ENCODE measurements around the gene PRDM16. TPM values are rescaled to one million over a fixed set of nuclear protein-coding genes. Genes with fewer than 3 reads are reported as not detected.
A peak's percentile ranks its signal among the peaks of the same experiment; 100 is the strongest.

Gene PRDM16
- total and polyA plus RNA-seq, 2 of the 13 experiments (the other 11 are each of a cell fraction or from before 2014, with no cell fraction given): 0.15 to 0.81 TPM

DNA sequence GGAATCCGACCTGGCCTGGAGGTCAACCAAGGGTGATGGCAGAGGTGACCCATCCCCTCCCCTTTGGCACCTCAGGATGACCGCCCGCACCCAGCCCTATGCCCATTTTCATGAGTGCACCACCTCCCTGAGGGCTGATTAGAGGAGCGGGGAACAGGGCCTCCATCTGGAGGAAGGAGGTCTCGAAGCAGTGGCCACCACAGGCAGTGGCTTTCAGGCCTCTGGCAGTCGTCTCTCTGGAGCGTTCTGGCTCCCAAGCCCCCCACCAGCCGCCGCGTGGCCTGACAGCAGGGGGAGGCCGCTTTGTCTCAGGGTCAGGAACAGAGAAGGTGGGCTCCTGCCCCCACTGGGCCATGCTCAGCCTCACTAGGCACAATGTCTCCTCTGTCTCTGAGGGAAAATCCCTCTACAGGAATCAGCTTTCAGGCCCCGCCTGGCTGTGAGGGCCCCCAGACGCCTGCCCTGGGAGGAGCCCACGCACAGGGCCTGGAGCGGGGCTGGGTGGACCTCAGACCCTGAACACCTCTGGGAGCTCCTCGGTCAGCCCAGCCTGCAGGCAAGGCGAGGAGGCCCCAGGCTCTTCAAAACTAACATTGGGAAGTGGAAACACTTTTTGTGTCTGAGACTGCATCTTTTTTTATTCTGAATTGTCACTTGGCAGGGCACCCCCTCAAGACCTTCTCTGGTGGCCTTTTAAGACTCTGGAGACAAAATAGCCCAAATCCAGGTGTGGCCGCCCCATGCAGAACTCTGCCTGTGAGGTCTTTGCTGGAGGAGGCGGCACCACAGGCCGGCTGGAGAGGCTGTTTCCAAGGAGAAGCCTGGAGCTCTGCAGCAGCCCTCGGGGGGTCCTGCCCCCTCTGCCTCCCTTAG is 257.7 kb downstream of the PRDM16 start (continued):
- TF ChIP-seq, protein P1, sequence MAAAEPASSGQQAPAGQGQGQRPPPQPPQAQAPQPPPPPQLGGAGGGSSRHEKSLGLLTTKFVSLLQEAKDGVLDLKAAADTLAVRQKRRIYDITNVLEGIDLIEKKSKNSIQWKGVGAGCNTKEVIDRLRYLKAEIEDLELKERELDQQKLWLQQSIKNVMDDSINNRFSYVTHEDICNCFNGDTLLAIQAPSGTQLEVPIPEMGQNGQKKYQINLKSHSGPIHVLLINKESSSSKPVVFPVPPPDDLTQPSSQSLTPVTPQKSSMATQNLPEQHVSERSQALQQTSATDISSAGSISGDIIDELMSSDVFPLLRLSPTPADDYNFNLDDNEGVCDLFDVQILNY (CRISPR knock-in tag; conservative IDR thresholded peaks at IDR 0.05): no peak
- 0 out of 2 replicates have a peak, but pooled peaks have one; percentile 27 for TF ChIP-seq ATF2 (CRISPR knock-in tag; IDR thresholded peaks at IDR 0.05)
- TF ChIP-seq ZNF24 (IDR thresholded peaks at IDR 0.05): no peak
- no peak for TF ChIP-seq ZNF256 (CRISPR knock-in tag; conservative IDR thresholded peaks at IDR 0.05)
- no peak for TF ChIP-seq REXO4 (CRISPR knock-in tag; IDR thresholded peaks at IDR 0.05; ENCODE audit: borderline replicate concordance)
- TF ChIP-seq, protein P2, sequence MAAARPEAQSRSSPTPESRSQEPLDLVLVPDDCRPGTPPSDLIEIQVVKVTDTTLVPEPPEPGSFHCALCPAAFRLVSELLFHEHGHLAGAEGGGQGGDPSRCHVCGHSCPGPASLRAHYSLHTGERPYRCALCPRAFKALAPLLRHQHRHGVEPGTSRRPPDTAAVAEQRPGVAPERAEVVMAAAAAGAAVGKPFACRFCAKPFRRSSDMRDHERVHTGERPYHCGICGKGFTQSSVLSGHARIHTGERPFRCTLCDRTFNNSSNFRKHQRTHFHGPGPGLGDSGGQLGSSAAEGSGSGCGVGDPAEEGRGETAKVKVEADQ (CRISPR knock-in tag; IDR thresholded peaks at IDR 0.05; ENCODE audit: borderline replicate concordance): peak; percentile 59; the same call in 1 of the 2 replicates
- TF ChIP-seq ZSCAN22 (CRISPR knock-in tag; IDR thresholded peaks at IDR 0.05): peak; percentile 33; the same call in 1 of the 2 replicates
- 0 out of 2 replicates have a peak, but pooled peaks have one; percentile 19 for TF ChIP-seq NFYC (CRISPR knock-in tag; IDR thresholded peaks at IDR 0.05)

GRCh38 chr1:3327389-3327702 is 258.3 kb downstream of the PRDM16 start:
- peak overlapping the region; percentile 49; the same call in 1 of the 2 replicates for H3K9ac ChIP-seq (ENCODE audit: insufficient read depth, low read depth, low read length)
- no peak for FAIRE-seq
- H3K27ac ChIP-seq (ENCODE audit: extremely low read length, insufficient read depth, low read length): peak overlapping the region; percentile 81
- no peak for ATAC-seq
- ChIA-PET CTCF (ENCODE audit: low intra/inter-chr PET ratio, low total read pairs) (no interaction called here), POLR2A (interaction anchor here (0.9 to 5.8 kb wide), 9 partner anchors 8 to 144 kb away, joined by 3 to 54 read pairs (median 7); no protein-coding TSS in a partner anchor)
- BruUV-seq (replicated peaks): no TSS peak
- H3K36me3 ChIP-seq (replicated peaks in 1 of 2; ENCODE audit: control insufficient read depth in 1 of 2, insufficient read depth in 2 of 2, low read length in 2 of 2): no peaks in the 10 kb centered on the region
- intact Hi-C loops (cut with micrococcal nuclease; ENCODE audit: unreplicated experiment) (no loop called here), in situ Hi-C loops (cut with HindIII; ENCODE audit: extremely low pct_ligation_motif_present, low pct_unique_long_range_greater_than_20kb) (no loop called here)
- H3K79me2 ChIP-seq (ENCODE audit: insufficient read depth, low read length): no peaks in the 10 kb centered on the region
- DNase-seq (ENCODE audit: low spot score): no peak
- H3K9me3 ChIP-seq (ENCODE audit: low read length): no peaks in the 10 kb centered on the region
- peak overlapping the region in 1 of 3 experiments; percentile 17; a peak in 1 of 6 replicates for H3K4me3 ChIP-seq (replicated peaks in 1 of 3; ENCODE audit: insufficient read depth in 1 of 3, low read depth in 2 of 3, low read length in 3 of 3)
- no peaks in the 10 kb centered on the region for H4K20me1 ChIP-seq (ENCODE audit: insufficient read depth, low read length)
- H3K27me3 ChIP-seq (ENCODE audit: control insufficient read depth in 1 of 2, insufficient read depth in 2 of 2, low read length in 2 of 2): no peaks in the 10 kb centered on the region; a peak in 1 of 5 replicates
- H3K4me1 ChIP-seq (ENCODE audit: insufficient read depth, low read length): peaks cover 100% of the 10 kb centered on the region
- H3K4me2 ChIP-seq (ENCODE audit: low read depth, low read length): peak overlapping the region; percentile 48
- 96% methylated on average over 4 of the region's 15 CpGs for WGBS (ENCODE audit: low lambda C conversion rate)
- no peak overlapping the region for H2AFZ ChIP-seq (ENCODE audit: low read length)
- TF ChIP-seq CBX1 (IDR thresholded peaks at IDR 0.05; ENCODE audit: low read depth) (no peak), STAT6 (CRISPR knock-in tag; IDR thresholded peaks at IDR 0.05; ENCODE audit: borderline replicate concordance) (0 out of 2 replicates have a peak, but pooled peaks have one; percentile 19), ZNF598 (CRISPR knock-in tag; IDR thresholded peaks at IDR 0.05; ENCODE audit: borderline replicate concordance) (no peak), FUBP1 (CRISPR knock-in tag; IDR thresholded peaks at IDR 0.05; ENCODE audit: borderline replicate concordance) (no peak)
